Large intestine (tissue), 3 donors: Measurements from ENCODE around the gene CD69. TPM values are rescaled to one million over a fixed set of nuclear protein-coding genes. Genes with fewer than 3 reads are reported as not detected.

Experiments
- DNase-seq, 2 donors: peaks; one replicate each; pipeline versions ENCODE4 v3.0.0 to v3.0.0-alpha.2; 2013
- H3K27ac ChIP-seq: one replicate; pipeline ENCODE4 v1.5.1; 2013; ENCODE audit warnings: low read length
- H3K27me3 ChIP-seq: 2 replicates; pipeline ENCODE4 v1.6.1; 2013; ENCODE audit warnings: low read length; ENCODE audit not compliant: control insufficient read depth, insufficient read depth
- H3K36me3 ChIP-seq: 2 replicates; pipeline ENCODE4 v1.6.1; 2013; ENCODE audit warnings: low read length; ENCODE audit not compliant: control insufficient read depth, insufficient read depth
- H3K4me1 ChIP-seq: one replicate; pipeline ENCODE4 v1.6.1; 2013; ENCODE audit warnings: low read length; ENCODE audit not compliant: control insufficient read depth, insufficient read depth
- H3K4me3 ChIP-seq: one replicate; pipeline ENCODE4 v1.5.1; 2013; ENCODE audit warnings: low read length
- H3K9me3 ChIP-seq: one replicate; pipeline ENCODE4 v1.6.1; 2013; ENCODE audit warnings: mild to moderate bottlenecking, low read depth, low read length, moderate library complexity; ENCODE audit not compliant: control insufficient read depth
- WGBS: methylation state at CpG from one replicate; pipeline ENCODE4 v1.1.5; 2013; ENCODE audit warnings: low lambda C conversion rate; ENCODE audit not compliant: insufficient coverage; 5-methylcytosine and 5-hydroxymethylcytosine counted together
- polyA plus RNA-seq: library from polyadenylated mRNA; unstranded; fragments of 120-200 nt; gene quantifications from one replicate; pipeline ENCODE4 v1.2.1, GENCODE V29; 2013

CD69 gene
- polyA plus RNA-seq, 1 donor = 12.3 TPM

DNA sequence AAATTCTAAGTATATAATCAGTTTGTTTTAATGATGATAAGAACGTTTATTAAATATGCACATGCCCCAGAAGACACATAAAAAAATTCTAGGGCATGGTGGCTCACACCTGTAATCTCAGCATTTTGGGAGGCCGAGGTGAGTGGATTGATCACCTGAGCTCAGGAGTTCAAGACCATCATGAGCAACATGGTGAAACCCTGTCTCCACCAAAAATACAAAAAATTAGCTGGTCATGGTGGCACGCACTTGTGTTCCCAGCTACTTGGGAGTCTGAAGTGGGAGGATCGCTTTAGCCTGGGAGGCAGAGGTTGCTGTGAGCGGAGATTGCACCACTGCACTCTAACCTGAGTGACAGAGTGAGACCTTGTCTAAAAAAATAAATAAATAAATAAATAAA lies 4.0 kb downstream of the CD69 start:
- H3K4me3 ChIP-seq = no peak overlapping the region
- no peaks in the 10 kb centered on the region for H3K36me3 ChIP-seq

GRCh38 chr12:9756170-9756569 lies 4.5 kb downstream of the CD69 start:
- Histone ChIP-seq H3K4me3 (no peak overlapping the region), H3K4me1 (no peaks in the 10 kb centered on the region), H3K36me3 (no peaks in the 10 kb centered on the region), H3K27me3 (no peaks in the 10 kb centered on the region), H3K27ac (no peak overlapping the region), H3K9me3 (no peaks in the 10 kb centered on the region)
- DNase-seq = no peak
- 86% methylated on average over 1 of the region's 2 CpGs for WGBS

More for the DNA sequence above, 4.0 kb downstream of the CD69 start:
- Histone ChIP-seq H3K27ac (no peak overlapping the region), H3K4me1 (no peaks in the 10 kb centered on the region), H3K27me3 (no peaks in the 10 kb centered on the region), H3K9me3 (no peaks in the 10 kb centered on the region)
- WGBS = no CpG with 5 or more reads among the region's 5 CpGs
- DNase-seq = no peak

GRCh38 chr12:9755567-9755966 lies 5.1 kb downstream of the CD69 start:
- H3K36me3 ChIP-seq = no peaks in the 10 kb centered on the region
- no peaks in the 10 kb centered on the region for H3K27me3 ChIP-seq
- no peak for DNase-seq
- no peak overlapping the region for H3K27ac ChIP-seq
- no peak overlapping the region for H3K4me3 ChIP-seq
- WGBS = 92% methylated on average over 2 of the region's 2 CpGs
- H3K9me3 ChIP-seq = no peaks in the 10 kb centered on the region
- H3K4me1 ChIP-seq = no peaks in the 10 kb centered on the region

GRCh38 chr12:9755035-9755434 lies 5.7 kb downstream of the CD69 start:
- H3K27ac ChIP-seq = no peak overlapping the region
- no peak for DNase-seq
- no peaks in the 10 kb centered on the region for H3K9me3 ChIP-seq
- no peaks in the 10 kb centered on the region for H3K36me3 ChIP-seq
- no peaks in the 10 kb centered on the region for H3K4me1 ChIP-seq
- H3K4me3 ChIP-seq = no peak overlapping the region
- H3K27me3 ChIP-seq = no peaks in the 10 kb centered on the region

DNA sequence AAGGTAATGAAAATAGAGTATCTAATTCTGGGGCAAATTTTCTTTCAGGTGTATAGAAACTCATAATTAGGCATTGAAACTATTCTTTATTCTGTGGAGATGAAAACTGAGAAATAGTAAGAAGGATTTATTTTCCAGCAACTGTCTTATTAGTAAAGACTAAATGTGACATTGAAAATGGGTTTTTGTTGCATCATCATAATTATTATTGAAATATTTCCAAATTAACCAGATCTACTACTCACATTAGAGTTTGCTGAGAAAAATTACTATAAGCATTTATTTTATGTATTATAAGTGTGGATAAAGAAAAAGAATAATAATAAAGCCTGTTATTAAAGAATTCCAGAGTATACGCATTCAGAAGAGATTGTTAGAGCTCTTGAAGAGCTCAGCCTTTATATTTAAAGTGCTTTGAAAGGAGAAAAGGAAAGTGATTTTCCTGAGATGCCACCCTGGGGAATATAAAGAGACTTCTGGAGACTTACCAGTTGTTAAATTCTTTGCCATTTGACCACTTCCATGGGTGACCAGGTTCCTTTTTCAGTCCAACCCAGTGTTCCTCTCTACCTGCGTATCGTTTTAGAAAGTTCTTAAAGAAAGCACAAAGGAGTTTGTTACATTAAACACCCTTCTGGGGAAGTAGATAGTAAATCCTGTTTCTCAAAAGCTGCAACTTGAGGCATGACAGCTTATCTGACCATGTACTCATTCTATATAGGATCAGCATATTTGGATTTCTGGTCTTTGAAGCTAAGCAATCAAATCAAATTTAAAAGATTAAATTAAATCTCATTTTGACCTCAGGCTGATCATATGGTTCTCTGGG lies 6.4 kb downstream of the CD69 start:
- H3K27ac ChIP-seq = no peak overlapping the region
- WGBS = 100% methylated on average over 3 of the region's 3 CpGs
- no peak overlapping the region for H3K4me3 ChIP-seq
- no peak for DNase-seq
- no peaks in the 10 kb centered on the region for H3K9me3 ChIP-seq
- H3K36me3 ChIP-seq = no peaks in the 10 kb centered on the region
- H3K4me1 ChIP-seq = no peaks in the 10 kb centered on the region
- no peaks in the 10 kb centered on the region for H3K27me3 ChIP-seq

DNA sequence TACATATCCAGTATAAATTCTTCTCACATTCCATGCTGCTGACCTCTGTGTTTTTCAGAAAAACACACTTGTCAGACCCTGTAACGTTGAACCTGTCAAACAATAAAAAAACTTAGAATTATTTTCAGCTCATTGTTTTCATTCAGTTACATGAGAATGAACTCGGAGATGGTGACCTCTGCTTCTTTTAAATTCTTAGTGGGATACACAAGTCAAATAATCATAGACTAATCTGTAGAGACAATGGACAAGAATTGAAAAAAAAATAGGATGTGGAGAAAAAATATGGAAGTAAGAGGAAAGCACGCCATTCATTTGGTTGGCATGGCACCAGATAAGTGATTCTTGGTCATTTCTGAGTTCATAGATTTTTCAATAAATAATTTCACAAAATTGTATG lies 7.2 kb downstream of the CD69 start:
- Histone ChIP-seq H3K27ac (no peak overlapping the region), H3K4me3 (no peak overlapping the region), H3K27me3 (peaks cover 2% of the 10 kb centered on the region), H3K4me1 (no peaks in the 10 kb centered on the region), H3K9me3 (no peaks in the 10 kb centered on the region), H3K36me3 (no peaks in the 10 kb centered on the region)
- WGBS = 80% methylated on average over 1 of the region's 3 CpGs
- DNase-seq = no peak

DNA sequence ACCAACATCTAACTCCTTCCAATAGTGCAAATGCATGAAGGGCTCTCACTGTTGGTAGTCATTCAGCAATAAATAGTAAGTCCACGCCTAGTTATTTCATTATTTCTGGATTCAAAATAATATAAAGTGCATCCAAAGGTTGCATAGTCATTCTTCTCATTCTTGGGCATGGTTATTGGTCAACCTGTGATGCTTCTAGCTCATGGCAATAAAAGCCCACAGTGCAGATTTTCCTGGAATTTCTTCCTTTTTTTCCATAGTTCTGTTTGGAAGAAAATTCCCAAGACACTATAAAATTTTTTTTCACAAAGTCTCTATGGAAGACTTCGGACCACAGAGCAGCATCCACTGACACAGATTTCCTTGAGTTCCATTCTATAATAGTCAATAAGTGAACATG lies 7.6 kb downstream of the CD69 start:
- no peak overlapping the region for H3K27ac ChIP-seq

DNA sequence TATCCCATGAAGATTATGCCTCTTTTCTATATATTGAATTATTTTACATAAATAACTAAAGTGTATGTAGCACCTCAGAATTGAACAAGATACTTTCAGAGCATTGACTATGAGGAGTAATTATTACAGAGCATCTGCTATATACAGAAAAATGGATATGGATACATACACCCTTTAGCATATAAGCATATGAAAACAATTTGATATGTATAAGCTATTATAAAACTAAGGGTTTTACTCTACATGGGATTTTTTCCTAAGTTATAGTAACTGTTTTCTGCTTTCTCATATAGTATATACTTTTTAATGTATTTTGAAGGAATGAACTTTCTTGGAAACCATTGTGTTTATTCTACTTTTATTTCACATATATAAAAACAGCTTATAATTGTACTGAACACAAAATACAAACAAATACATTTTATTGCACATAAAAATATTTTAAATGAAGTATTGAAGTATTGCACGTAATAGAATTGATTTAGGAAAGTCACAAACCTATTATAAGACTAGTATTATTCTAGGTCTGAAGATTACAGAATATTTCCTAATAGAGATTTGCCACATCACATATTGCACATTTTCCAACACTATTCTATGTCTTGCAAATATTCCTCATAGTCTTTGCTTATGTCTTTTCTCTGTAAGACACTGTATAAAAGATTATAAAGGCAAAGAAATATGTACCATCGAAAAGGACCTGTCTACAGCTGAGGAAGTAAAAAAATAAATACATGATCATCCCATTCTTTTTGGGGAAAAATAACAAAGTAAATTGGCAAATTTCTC lies 8.4 kb downstream of the CD69 start:
- 89% methylated on average over 1 of the region's 2 CpGs for WGBS

More for the DNA sequence above, 7.6 kb downstream of the CD69 start:
- Histone ChIP-seq H3K4me1 (no peaks in the 10 kb centered on the region), H3K4me3 (no peak overlapping the region), H3K9me3 (no peaks in the 10 kb centered on the region), H3K27me3 (peaks cover 2% of the 10 kb centered on the region), H3K36me3 (no peaks in the 10 kb centered on the region)
- DNase-seq = no peak
- 82% methylated on average over 2 of the region's 2 CpGs for WGBS

DNA sequence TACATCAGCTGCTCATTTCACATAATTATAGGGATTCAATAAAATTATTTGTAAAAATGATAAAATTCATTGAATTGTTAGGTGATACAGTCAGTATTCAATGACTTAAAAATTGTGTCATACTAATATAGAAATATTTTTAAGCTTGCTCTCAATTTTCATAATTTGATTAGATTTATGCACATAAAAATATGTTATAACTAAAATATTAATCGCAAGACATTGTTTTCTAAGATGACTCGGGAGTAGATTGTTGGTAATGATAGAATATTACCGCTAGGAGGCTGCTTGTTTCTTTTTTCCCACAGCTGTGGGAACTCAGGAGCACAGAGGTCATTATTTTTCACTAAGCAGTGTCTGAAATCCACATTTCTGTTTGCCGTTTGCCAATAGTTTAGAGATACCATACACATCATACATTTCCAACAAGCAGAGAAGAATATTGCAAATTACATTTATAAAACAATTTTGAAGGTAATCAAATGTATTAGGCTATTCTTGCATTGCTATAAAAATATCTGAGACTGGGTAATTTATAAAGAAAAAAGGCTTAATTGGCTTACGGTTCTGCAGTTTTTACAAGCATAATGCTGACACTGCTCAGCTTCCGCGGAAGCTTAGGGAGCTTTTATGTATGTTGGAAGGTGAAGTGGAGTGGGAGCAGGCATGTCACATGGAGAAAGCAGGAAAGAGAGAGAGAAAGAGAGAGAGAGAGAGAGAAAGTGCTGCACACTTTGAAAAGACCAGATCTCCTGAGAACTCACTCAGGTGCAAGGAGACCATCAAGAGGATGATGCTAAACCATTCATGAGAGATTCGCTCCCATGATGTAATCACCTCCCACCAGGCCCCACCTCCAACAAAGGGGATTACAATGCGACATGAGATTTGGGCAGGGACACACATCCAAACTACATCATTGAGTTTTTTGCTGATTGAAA lies 9.2 kb downstream of the CD69 start:
- H3K9me3 ChIP-seq = no peaks in the 10 kb centered on the region
- H3K27ac ChIP-seq = no peak overlapping the region
- WGBS = 71% methylated on average over 3 of the region's 9 CpGs
- no peaks in the 10 kb centered on the region for H3K36me3 ChIP-seq
- no peak overlapping the region for H3K4me3 ChIP-seq
- no peak for DNase-seq
- H3K27me3 ChIP-seq = peaks cover 2% of the 10 kb centered on the region
- no peaks in the 10 kb centered on the region for H3K4me1 ChIP-seq

More for the DNA sequence above, 8.4 kb downstream of the CD69 start:
- Histone ChIP-seq H3K4me3 (no peak overlapping the region), H3K9me3 (no peaks in the 10 kb centered on the region), H3K36me3 (no peaks in the 10 kb centered on the region), H3K27ac (no peak overlapping the region), H3K4me1 (no peaks in the 10 kb centered on the region), H3K27me3 (peaks cover 2% of the 10 kb centered on the region)
- no peak for DNase-seq
